ENCODE data around the gene STX19.

Gene STX19

DNA sequence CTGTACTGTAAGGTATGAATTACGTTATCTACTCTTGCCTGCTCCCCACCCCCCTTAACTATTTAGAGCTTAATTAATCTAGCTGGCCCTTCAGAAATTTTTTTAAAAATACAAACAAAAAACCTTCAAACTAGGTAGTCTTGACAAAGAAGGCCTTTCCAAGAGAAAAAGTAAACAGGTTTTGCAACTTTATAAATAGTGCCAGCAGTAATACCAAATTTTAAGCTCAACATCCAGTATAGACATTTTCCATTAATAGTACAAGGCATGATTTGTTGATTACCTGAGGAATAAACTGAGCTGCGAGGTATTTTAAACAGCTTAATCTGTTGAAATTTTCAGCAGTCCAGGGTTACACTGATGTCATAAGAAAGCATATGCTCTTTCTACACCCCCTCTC is 20.1 kb downstream of the STX19 start:
- no peaks in the 10 kb centered on the region for H3K9me3 Mint-ChIP-seq
- H3K4me1 Mint-ChIP-seq (ENCODE audit: low read depth) = peaks cover 18% of the 10 kb centered on the region
- intact Hi-C loops (cut with micrococcal nuclease) = no loop called here
- peaks cover 4% of the 10 kb centered on the region for H3K36me3 Mint-ChIP-seq (ENCODE audit: low read depth)
- no peak overlapping the region for H3K4me3 Mint-ChIP-seq
- no peak overlapping the region for H3K27ac Mint-ChIP-seq
- H3K27me3 Mint-ChIP-seq = no peaks in the 10 kb centered on the region

- intact Hi-C loops (cut with micrococcal nuclease) = loop anchor here (1.0 kb wide), 1 partner anchor 65 kb away; no protein-coding TSS in a partner anchor
- Mint-ChIP-seq H3K27ac (peak overlapping the region; percentile 63), H3K36me3 (ENCODE audit: low read depth) (no peaks in the 10 kb centered on the region), H3K4me3 (peak overlapping the region; percentile 59), H3K27me3 (no peaks in the 10 kb centered on the region), H3K4me1 (ENCODE audit: low read depth) (peaks cover 5% of the 10 kb centered on the region), H3K9me3 (no peaks in the 10 kb centered on the region)
Measured at GRCh38 chr3:94004301-94004910, 24.0 kb downstream of the STX19 start.

GRCh38 chr3:94001827-94002495 is 26.4 kb downstream of the STX19 start:
- H3K27me3 Mint-ChIP-seq = no peaks in the 10 kb centered on the region
- intact Hi-C loops (cut with micrococcal nuclease) = no loop called here
- H3K36me3 Mint-ChIP-seq (ENCODE audit: low read depth) = peaks cover 1% of the 10 kb centered on the region
- peaks cover 12% of the 10 kb centered on the region for H3K4me1 Mint-ChIP-seq (ENCODE audit: low read depth)
- no peaks in the 10 kb centered on the region for H3K9me3 Mint-ChIP-seq
- H3K27ac Mint-ChIP-seq = no peak overlapping the region
- no peak overlapping the region for H3K4me3 Mint-ChIP-seq

- no peak overlapping the region for H3K4me3 Mint-ChIP-seq
- H3K27me3 Mint-ChIP-seq = no peaks in the 10 kb centered on the region
- no peak overlapping the region for H3K27ac Mint-ChIP-seq
- H3K36me3 Mint-ChIP-seq (ENCODE audit: low read depth) = peaks cover 6% of the 10 kb centered on the region
- intact Hi-C loops (cut with micrococcal nuclease) = no loop called here
- no peaks in the 10 kb centered on the region for H3K9me3 Mint-ChIP-seq
- H3K4me1 Mint-ChIP-seq (ENCODE audit: low read depth) = peaks cover 12% of the 10 kb centered on the region
Measured at GRCh38 chr3:94001191-94001590, 27.2 kb downstream of the STX19 start.

DNA sequence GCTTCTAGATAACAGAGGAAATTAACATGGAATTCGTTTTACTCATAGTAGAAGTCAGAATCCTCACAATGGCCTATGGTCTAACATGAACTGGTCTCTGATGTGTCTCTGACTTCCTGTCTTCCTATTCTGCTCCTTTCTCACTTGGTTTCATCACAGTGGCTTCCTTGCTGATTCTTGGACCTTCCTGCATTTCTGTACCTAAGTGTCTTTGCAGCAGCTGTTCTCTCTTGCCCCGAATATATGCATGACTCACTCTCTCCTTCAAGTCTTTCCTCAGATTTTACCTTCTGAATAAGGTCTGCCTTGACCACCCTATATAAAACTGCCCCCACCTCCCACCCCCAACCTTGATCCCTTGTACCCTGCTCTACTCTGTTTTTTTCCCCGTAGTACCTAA is 34.3 kb downstream of the STX19 start:
- H3K27me3 Mint-ChIP-seq = no peaks in the 10 kb centered on the region
- no peaks in the 10 kb centered on the region for H3K9me3 Mint-ChIP-seq
- no peak overlapping the region for H3K4me3 Mint-ChIP-seq
- no peak overlapping the region for H3K27ac Mint-ChIP-seq
- intact Hi-C loops (cut with micrococcal nuclease) = no loop called here
- H3K4me1 Mint-ChIP-seq (ENCODE audit: low read depth) = peaks cover 6% of the 10 kb centered on the region
- H3K36me3 Mint-ChIP-seq (ENCODE audit: low read depth) = peaks cover 6% of the 10 kb centered on the region

DNA sequence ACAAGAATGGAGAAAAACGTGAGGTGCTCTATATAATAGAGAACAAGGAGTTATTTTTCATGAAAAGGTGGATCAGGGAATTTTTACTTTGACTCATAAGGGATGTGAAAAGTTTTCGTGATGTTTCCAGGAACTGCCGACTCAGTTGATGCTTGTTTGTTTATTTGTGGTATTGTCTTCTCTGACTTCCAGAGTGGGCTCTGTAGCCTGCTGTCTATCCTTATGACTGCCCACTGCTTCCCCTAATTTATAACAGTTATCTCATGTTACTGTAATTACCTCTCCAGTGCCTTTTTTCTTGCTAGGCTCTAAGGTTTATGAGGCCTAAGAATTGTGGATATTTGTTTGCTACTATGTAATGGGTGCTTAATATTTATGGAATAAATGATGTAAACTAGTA is 36.2 kb downstream of the STX19 start:
- Mint-ChIP-seq H3K4me3 (no peak overlapping the region), H3K27me3 (no peaks in the 10 kb centered on the region), H3K36me3 (ENCODE audit: low read depth) (peaks cover 6% of the 10 kb centered on the region), H3K27ac (no peak overlapping the region), H3K4me1 (ENCODE audit: low read depth) (no peaks in the 10 kb centered on the region), H3K9me3 (no peaks in the 10 kb centered on the region)
- intact Hi-C loops (cut with micrococcal nuclease) = no loop called here

DNA sequence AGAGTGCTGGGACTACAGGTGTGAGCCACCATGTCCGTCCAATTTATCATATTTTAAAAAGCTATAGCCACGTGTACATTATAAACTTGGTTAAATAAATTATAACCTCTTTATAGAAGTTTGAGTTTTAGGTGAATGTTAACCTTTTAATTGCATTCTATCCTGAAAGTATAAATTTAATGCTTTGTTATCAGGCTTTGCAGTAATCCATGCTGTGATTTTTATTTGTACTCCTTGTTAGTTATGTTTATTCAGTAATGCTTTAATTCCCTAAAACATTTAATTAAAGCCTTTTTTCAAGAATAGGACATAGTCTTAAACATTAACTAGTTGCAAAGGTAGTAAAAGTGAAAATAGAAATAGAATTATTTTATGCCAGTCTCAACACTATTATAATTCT is 36.8 kb downstream of the STX19 start:
- Mint-ChIP-seq H3K27me3 (no peaks in the 10 kb centered on the region), H3K36me3 (ENCODE audit: low read depth) (peaks cover 1% of the 10 kb centered on the region), H3K4me1 (ENCODE audit: low read depth) (no peaks in the 10 kb centered on the region), H3K27ac (no peak overlapping the region), H3K4me3 (no peak overlapping the region), H3K9me3 (no peaks in the 10 kb centered on the region)
- intact Hi-C loops (cut with micrococcal nuclease) = no loop called here

DNA sequence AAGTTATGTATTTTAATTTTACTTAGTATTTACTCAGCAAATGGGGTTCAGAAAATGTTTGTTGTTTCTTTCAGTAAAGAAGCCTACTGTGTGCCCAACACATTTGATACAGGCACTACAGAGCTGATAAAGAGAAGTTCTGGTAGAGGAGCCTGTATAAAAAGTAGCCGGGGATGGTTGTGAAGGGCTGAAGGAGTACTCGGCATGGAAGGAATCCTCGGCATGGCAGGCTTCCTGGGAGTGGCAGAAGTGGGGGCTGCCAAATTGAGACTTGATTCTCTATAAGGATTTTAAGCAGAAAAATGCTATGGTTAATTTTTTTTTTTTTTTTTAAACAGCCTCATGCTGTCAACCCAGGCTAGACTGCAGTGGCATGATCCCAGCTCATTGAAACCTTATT is 39.2 kb downstream of the STX19 start:
- Mint-ChIP-seq H3K4me1 (ENCODE audit: low read depth) (peaks cover 4% of the 10 kb centered on the region), H3K36me3 (ENCODE audit: low read depth) (no peaks in the 10 kb centered on the region), H3K27ac (no peak overlapping the region), H3K4me3 (no peak overlapping the region), H3K27me3 (no peaks in the 10 kb centered on the region), H3K9me3 (no peaks in the 10 kb centered on the region)
- intact Hi-C loops (cut with micrococcal nuclease) = no loop called here

- Mint-ChIP-seq H3K9me3 (no peaks in the 10 kb centered on the region), H3K27me3 (no peaks in the 10 kb centered on the region), H3K4me1 (ENCODE audit: low read depth) (peaks cover 6% of the 10 kb centered on the region), H3K36me3 (ENCODE audit: low read depth) (no peaks in the 10 kb centered on the region), H3K4me3 (no peak overlapping the region), H3K27ac (no peak overlapping the region)
- intact Hi-C loops (cut with micrococcal nuclease) = no loop called here
Measured at GRCh38 chr3:93988764-93989163, 39.6 kb downstream of the STX19 start.

DNA sequence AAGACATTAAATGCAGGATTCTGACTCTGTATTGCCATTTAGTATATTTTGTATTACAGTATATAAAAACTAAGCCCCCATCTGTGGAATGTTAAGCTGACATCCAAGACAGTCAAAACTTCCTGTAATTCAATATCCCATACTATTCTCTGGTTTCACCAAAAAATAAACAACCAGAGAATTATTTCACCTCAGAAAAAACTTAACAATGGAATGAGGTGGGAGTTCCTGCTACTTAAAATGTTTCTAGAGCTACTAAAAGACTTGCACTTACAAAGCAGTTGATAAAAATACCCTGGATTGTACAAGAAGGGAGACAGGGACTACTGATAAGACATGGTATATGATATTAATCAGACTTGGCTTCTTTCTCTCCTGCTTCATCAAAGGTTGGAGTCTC is 40.1 kb downstream of the STX19 start:
- H3K9me3 Mint-ChIP-seq = no peaks in the 10 kb centered on the region
- peaks cover 6% of the 10 kb centered on the region for H3K4me1 Mint-ChIP-seq (ENCODE audit: low read depth)
- no peak overlapping the region for H3K27ac Mint-ChIP-seq
- no peaks in the 10 kb centered on the region for H3K27me3 Mint-ChIP-seq
- H3K36me3 Mint-ChIP-seq (ENCODE audit: low read depth) = no peaks in the 10 kb centered on the region
- intact Hi-C loops (cut with micrococcal nuclease) = no loop called here
- no peak overlapping the region for H3K4me3 Mint-ChIP-seq

DNA sequence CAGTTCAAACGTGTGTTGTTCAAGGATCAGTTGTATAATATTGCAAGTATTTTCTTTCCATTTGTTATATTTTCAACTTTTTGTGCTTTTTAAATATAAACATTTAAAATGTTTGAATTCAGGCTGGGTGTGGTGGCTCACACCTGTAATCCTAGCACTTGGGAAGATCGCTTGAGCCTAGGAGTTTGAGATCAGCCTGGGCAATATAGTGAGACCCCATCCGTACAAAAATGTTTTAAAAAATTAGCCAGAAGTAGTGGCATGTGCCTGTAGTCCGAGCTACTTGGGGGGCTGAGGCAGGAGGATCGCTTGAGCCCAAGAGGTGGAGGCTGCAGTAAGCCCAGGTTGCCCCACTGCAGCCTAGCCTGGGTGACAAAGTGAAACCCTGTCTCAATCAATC is 43.8 kb downstream of the STX19 start:
- intact Hi-C loops (cut with micrococcal nuclease) = no loop called here
- H3K9me3 Mint-ChIP-seq = no peaks in the 10 kb centered on the region

GRCh38 chr3:93983408-93983807 is 45.0 kb downstream of the STX19 start:
- Mint-ChIP-seq H3K4me3 (no peak overlapping the region), H3K4me1 (ENCODE audit: low read depth) (peaks cover 17% of the 10 kb centered on the region), H3K27me3 (no peaks in the 10 kb centered on the region), H3K9me3 (no peaks in the 10 kb centered on the region), H3K36me3 (ENCODE audit: low read depth) (peaks cover 5% of the 10 kb centered on the region), H3K27ac (no peak overlapping the region)
- intact Hi-C loops (cut with micrococcal nuclease) = no loop called here

More for the DNA sequence above, 43.8 kb downstream of the STX19 start:
- Mint-ChIP-seq H3K27ac (no peak overlapping the region), H3K4me3 (no peak overlapping the region), H3K27me3 (no peaks in the 10 kb centered on the region), H3K36me3 (ENCODE audit: low read depth) (peaks cover 5% of the 10 kb centered on the region), H3K4me1 (ENCODE audit: low read depth) (peaks cover 14% of the 10 kb centered on the region)

GRCh38 chr3:93981649-93982048 is 46.7 kb downstream of the STX19 start:
- H3K9me3 Mint-ChIP-seq = no peaks in the 10 kb centered on the region
- no peak overlapping the region for H3K27ac Mint-ChIP-seq
- peaks cover 5% of the 10 kb centered on the region for H3K36me3 Mint-ChIP-seq (ENCODE audit: low read depth)
- H3K4me1 Mint-ChIP-seq (ENCODE audit: low read depth) = peaks cover 17% of the 10 kb centered on the region
- intact Hi-C loops (cut with micrococcal nuclease) = no loop called here
- H3K27me3 Mint-ChIP-seq = no peaks in the 10 kb centered on the region
- no peak overlapping the region for H3K4me3 Mint-ChIP-seq

GRCh38 chr3:93979850-93980676 is 48.3 kb downstream of the STX19 start, which contains the start of gene ARL13B:
TSS of gene ARL13B (plus strand) at chr3:93980155. CDS start at chr3:93980424, 269 bp downstream.
- H3K4me1 Mint-ChIP-seq (ENCODE audit: low read depth) = peaks cover 17% of the 10 kb centered on the region
- intact Hi-C loops (cut with micrococcal nuclease) = loop anchor here (1.0 kb wide), 1 partner anchor 82 kb away; the partner anchor contains the start of gene DHFR2
- peak within 1 kb of the TSS; percentile 92 for H3K27ac Mint-ChIP-seq
- H3K9me3 Mint-ChIP-seq = no peaks in the 10 kb centered on the region
- H3K36me3 Mint-ChIP-seq (ENCODE audit: low read depth) = peaks cover 5% of the 10 kb centered on the region
- H3K4me3 Mint-ChIP-seq = peak within 1 kb of the TSS; percentile 90
- no peaks in the 10 kb centered on the region for H3K27me3 Mint-ChIP-seq

All from dendritic cell treated with granulocyte-macrophage colony-stimulating factor and Interleukin-4, amounts not matched to agents 40 ng/mL and 50 ng/mL, for 4 days (primary cell).